Fibroblast of mammary gland (primary cell): ENCODE measurements around the gene COL26A1.

Experiments used
- DNase-seq: peaks from one replicate; pipeline ENCODE4 v3.0.0-alpha.2; 2010; ENCODE audit warnings: low read depth
- H3K4me3 ChIP-seq: 2 replicates; pipeline ENCODE4 v1.5.1; 2011; ENCODE audit warnings: low read depth, mild to moderate bottlenecking, low read length, moderate library complexity; ENCODE audit not compliant: control insufficient read depth
- TF ChIP-seq, protein P1 (sequence below): conservative IDR thresholded peaks from 2 replicates; pipeline ENCODE4 v1.5.1; 2011; ENCODE audit warnings: low read depth, low read length, inconsistent platforms; ENCODE audit not compliant: control insufficient read depth, insufficient read depth

Gene COL26A1

DNA sequence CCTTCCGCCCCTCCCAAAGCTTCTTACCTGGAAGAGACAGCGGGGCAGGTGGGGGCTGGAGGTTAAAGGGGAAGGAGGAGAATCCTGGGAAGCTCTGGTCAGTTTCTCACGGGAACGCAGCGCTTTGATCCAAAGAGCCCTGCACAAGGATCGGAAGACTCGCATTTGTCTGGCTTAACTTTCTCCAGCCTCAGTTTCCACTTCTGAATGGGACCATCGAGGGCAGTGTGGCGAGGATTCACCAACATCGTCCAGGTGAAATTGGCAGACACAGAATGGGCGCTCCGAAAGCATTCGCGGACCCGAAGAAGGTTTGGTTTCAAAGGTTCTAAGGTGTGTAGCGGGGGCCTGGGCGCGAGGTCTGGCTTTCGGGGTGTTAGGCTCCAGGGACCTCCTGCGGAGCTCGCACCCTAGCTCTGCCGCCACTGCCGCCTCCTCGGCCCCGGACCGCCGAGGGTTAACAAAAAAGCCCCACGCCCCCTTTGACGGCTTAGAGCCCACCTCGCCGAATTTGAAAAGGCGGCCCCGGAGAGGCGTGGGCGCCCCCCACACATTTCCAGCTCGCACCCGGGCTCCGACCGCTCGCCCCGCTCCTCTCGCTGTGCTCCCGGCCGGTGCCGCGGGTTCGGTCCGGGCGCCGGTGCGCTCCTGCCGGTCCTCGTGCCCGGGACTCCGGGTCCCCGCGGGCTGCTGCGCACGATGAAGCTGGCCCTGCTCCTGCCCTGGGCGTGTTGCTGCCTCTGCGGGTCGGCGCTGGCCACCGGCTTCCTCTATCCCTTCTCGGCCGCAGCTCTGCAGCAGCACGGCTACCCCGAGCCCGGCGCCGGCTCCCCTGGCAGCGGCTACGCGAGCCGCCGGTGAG lies at the start of gene COL26A1:
Gene COL26A1, plus strand, starts transcription at position 542 of the 862 bp plus-strand sequence. Its CDS starts 158 bp downstream, at position 700.
- TF ChIP-seq, protein P1, sequence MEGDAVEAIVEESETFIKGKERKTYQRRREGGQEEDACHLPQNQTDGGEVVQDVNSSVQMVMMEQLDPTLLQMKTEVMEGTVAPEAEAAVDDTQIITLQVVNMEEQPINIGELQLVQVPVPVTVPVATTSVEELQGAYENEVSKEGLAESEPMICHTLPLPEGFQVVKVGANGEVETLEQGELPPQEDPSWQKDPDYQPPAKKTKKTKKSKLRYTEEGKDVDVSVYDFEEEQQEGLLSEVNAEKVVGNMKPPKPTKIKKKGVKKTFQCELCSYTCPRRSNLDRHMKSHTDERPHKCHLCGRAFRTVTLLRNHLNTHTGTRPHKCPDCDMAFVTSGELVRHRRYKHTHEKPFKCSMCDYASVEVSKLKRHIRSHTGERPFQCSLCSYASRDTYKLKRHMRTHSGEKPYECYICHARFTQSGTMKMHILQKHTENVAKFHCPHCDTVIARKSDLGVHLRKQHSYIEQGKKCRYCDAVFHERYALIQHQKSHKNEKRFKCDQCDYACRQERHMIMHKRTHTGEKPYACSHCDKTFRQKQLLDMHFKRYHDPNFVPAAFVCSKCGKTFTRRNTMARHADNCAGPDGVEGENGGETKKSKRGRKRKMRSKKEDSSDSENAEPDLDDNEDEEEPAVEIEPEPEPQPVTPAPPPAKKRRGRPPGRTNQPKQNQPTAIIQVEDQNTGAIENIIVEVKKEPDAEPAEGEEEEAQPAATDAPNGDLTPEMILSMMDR, result no peak
- no peak within 1 kb of the TSS for H3K4me3 ChIP-seq
- no peak for DNase-seq

DNA sequence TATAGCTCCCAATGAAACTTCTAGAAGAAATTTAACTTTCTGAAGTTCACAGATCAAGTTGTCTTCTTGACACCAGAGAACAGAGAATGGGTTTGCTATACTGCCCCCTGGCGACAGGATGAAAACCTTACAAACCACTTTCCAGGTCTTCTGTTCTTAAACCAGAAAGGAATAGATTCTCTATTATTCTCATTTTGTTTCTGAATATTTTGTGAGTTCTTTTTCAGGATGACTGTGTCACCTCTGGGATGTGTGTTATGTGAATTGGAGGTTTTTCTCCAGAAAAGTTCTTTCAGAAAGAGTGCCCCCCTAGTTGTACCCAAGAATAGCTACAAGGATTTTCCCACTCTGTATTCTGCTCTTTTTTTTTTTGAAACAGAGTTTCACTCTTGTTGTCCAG lies 47.3 kb upstream of the COL26A1 start:
- TF ChIP-seq, protein P1, result peak; percentile 75
- no peak overlapping the region for H3K4me3 ChIP-seq
- DNase-seq, result peak; percentile 63

DNA sequence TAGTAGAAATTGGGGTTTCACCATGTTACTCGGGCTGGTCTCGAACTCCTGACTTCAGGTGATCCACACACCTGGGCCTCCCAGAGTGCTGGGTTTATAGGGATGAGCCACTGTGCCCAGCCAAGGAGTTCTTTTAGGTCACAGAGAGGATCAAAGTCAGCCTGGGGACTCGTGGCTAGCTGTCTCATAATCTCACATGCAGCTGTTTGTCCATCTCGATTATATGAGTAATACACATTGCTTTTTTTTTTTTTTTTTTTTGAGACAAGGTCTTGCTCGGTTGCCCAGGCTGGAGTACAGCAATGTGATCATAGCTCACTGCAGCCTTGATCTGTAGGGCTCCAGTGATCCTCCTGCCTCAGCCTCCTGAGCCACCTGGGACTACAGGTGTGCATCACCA lies 43.3 kb upstream of the COL26A1 start:
- H3K4me3 ChIP-seq, result no peak overlapping the region
- DNase-seq, result peak; percentile 21
- TF ChIP-seq, protein P1, result no peak

DNA sequence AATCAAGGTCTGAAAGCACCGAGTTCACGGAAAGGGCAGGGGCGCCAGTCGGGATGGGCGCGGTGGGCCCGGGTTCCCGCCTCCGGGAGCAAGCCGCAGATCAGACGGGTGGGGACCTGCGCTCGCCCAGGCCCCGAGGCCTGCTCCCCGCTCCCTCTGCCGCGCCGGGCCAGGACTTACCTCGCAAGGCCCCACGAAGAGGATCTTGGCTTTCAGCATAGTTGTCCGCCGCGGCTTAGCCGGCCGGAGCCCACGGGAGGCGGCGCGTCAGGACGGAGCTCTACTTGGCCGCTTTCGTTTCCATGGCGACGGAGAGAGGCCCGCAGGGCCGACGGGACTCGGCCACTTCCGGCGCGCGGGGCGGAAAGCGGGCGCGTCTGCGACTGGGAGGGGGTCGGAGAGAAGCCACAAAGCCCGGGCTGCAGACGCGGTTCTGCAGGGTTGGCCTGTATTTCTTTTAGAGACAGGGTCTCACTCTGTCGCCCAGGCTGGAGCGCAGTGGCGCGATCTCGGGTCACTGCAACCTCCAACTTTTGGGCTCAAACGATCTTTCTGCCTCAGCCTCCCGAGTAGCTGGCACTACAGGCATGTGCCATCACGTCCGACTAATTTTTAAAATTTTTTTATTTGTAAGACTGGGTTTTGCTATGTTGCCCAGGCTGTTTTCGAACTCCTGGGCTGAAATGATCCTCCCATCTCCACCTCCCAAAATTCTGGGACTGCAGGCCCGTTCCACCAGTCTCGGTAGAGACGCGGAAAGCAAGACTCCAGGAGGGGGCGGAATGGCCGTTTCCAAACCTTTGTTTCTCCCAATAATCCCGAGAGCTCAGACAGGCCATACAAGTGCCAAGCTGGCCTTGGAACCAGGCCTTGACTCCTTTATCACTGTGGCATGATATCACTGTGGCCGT lies 40.9 kb upstream of the COL26A1 start, which contains the start of gene IFT22:
Gene IFT22, minus strand, starts transcription at position 322 of the 911 bp plus-strand sequence. Its CDS starts 103 bp downstream, at position 219.
- TF ChIP-seq, protein P1, result peak; percentile 39
- peak within 1 kb of the TSS; percentile 73 for H3K4me3 ChIP-seq
- peak; percentile 83 for DNase-seq

DNA sequence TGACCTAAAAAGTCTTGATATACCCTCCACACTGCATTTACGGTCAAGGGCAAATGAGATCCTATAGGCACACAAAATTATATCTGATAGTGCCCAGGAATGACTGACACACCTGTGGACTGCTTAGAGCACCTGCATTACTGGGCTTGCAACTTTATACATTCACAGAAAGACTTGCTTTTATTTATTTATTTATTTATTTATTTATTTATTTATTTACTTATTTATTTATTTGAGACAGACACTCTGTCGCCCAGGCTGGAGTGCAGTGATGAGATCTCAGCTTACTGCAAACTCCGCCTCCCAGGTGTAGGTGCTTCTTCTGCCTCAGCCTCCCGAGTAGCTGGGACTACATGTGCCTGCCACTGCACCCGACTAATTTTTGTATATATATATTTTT lies 34.5 kb upstream of the COL26A1 start:
- DNase-seq, result no peak
- H3K4me3 ChIP-seq, result no peak overlapping the region
- TF ChIP-seq, protein P1, result no peak

DNA sequence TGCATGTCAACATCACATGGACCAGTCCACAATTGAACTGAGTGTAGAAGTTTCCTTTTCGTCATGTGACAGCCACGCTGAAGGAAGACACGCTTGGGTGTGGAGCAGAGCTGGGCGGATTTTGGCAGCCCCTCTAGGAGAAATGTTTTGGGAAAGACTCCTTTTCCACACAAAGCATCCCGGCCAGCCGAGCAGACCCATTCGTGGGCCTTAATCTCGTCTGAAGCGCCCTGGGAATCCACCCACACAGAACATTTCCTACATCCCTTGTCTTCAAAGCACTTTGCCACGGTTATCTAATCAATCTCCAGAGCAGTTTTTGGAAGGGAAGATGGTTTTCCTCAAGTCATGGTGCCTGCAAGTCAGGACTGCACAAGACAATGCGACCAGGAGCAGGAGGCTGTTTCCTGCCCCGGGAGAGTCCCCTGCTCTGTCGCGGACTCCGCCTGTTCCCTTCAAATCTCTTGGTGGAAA lies 32.6 kb upstream of the COL26A1 start:
- no peak for DNase-seq
- H3K4me3 ChIP-seq, result no peak overlapping the region
- TF ChIP-seq, protein P1, result no peak
